ENCODE results near the gene SRSF3. TPM values are rescaled to one million over a fixed set of nuclear protein-coding genes. Genes with fewer than 3 reads are reported as not detected.

Gene SRSF3
- polyA plus RNA-seq, 1 donor from 2014 or later, result 393 TPM

DNA sequence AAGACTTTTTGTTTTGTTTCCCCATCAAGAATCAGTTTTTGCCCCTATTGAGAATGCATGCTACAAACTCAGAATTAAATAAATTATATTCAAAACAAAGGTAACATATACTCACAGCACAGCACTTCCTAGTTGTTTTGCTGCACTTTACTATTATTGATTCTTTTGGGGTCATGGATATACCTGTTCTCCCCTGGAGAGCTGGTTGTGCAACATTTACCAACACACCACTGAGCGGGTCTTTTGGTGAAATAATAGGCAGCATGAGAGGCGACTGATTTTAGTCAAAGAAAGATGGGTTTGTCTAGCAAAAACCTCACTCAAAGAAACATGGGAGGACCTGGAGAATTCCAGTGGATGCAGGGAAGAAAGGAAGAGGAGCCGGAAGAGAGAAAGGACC lies 44.4 kb downstream of the SRSF3 start:
- Histone ChIP-seq H4K20me1 (ENCODE audit: insufficient read depth) (no peaks in the 10 kb centered on the region), H3K4me3 (ENCODE audit: low read length) (no peak overlapping the region), H3K79me2 (replicated peaks; ENCODE audit: insufficient read depth, low read length) (no peaks in the 10 kb centered on the region), H3K9me3 (ENCODE audit: low read length) (no peaks in the 10 kb centered on the region), H3K27me3 (ENCODE audit: insufficient read depth, low read depth, low read length) (no peaks in the 10 kb centered on the region), H3K9ac (ENCODE audit: low read length) (no peak overlapping the region), H3K27ac (ENCODE audit: low read length) (no peak overlapping the region), H3K36me3 (ENCODE audit: insufficient read depth, low read length) (no peaks in the 10 kb centered on the region), H3K4me2 (ENCODE audit: low read length) (no peak overlapping the region), H2AFZ (ENCODE audit: low read depth, low read length) (no peak overlapping the region), H3K9me2 (ENCODE audit: insufficient read depth, low read length) (no peaks in the 10 kb centered on the region), H3F3A (ENCODE audit: insufficient read depth, low read length, poor library complexity, severe bottlenecking) (no peaks in the 10 kb centered on the region)
- TF ChIP-seq CTCF (IDR thresholded peaks at IDR 0.05; ENCODE audit: poor library complexity, severe bottlenecking), result no peak
- no peak for TF ChIP-seq EZH2 (IDR thresholded peaks at IDR 0.05; ENCODE audit: borderline replicate concordance, insufficient read depth, low read length, poor library complexity, severe bottlenecking)
- no peak for TF ChIP-seq TAF1 (IDR thresholded peaks at IDR 0.05; ENCODE audit: low read depth)
- TF ChIP-seq EP300 (conservative IDR thresholded peaks at IDR 0.05; ENCODE audit: poor library complexity, severe bottlenecking), result no peak
- no peak for TF ChIP-seq MXI1 (conservative IDR thresholded peaks at IDR 0.05; ENCODE audit: poor library complexity, severe bottlenecking)
- no peak for TF ChIP-seq POLR2AphosphoS5 (IDR thresholded peaks at IDR 0.05)
- TF ChIP-seq, protein P1, sequence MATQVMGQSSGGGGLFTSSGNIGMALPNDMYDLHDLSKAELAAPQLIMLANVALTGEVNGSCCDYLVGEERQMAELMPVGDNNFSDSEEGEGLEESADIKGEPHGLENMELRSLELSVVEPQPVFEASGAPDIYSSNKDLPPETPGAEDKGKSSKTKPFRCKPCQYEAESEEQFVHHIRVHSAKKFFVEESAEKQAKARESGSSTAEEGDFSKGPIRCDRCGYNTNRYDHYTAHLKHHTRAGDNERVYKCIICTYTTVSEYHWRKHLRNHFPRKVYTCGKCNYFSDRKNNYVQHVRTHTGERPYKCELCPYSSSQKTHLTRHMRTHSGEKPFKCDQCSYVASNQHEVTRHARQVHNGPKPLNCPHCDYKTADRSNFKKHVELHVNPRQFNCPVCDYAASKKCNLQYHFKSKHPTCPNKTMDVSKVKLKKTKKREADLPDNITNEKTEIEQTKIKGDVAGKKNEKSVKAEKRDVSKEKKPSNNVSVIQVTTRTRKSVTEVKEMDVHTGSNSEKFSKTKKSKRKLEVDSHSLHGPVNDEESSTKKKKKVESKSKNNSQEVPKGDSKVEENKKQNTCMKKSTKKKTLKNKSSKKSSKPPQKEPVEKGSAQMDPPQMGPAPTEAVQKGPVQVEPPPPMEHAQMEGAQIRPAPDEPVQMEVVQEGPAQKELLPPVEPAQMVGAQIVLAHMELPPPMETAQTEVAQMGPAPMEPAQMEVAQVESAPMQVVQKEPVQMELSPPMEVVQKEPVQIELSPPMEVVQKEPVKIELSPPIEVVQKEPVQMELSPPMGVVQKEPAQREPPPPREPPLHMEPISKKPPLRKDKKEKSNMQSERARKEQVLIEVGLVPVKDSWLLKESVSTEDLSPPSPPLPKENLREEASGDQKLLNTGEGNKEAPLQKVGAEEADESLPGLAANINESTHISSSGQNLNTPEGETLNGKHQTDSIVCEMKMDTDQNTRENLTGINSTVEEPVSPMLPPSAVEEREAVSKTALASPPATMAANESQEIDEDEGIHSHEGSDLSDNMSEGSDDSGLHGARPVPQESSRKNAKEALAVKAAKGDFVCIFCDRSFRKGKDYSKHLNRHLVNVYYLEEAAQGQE (IDR thresholded peaks at IDR 0.05; ENCODE audit: borderline replicate concordance), result no peak
- TF ChIP-seq RAD21 (conservative IDR thresholded peaks at IDR 0.05), result no peak
- TF ChIP-seq SMC3 (conservative IDR thresholded peaks at IDR 0.05; ENCODE audit: poor library complexity), result no peak

DNA sequence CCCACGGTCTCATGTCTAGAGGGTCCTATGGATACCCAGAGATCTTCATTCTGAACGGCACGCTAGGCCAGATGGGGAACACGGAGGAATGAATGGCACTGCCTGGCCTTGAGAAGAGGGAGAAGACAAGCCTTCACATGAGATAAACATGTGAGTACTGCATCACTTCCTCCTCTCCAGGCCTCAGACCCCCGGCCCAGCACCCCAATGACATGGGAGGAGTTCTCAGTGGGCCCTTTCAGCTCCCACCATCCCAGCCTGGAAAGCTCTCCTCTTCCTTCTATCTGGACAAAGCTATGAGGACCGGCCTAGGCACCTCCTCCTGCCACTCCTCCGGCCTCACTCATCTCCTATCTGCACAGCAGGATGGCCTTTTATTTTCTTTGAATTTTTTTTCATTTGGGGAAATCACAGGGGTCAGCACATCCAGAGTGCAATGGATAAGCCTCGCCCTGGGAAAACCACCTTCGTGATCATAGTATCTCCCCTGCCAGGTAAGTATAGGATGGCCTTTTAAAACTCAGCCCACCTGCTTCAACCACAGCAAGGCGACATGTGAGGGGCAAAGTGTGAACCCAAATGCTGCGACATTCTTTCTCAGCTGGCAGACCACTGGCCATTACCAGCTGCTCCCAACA lies 45.1 kb downstream of the SRSF3 start:
- H3K9me2 ChIP-seq (ENCODE audit: insufficient read depth, low read length), result no peaks in the 10 kb centered on the region
- no peaks in the 10 kb centered on the region for H3K79me2 ChIP-seq (replicated peaks; ENCODE audit: insufficient read depth, low read length)
- no peaks in the 10 kb centered on the region for H3F3A ChIP-seq (ENCODE audit: insufficient read depth, low read length, poor library complexity, severe bottlenecking)
- no peaks in the 10 kb centered on the region for H4K20me1 ChIP-seq (ENCODE audit: insufficient read depth)
- H3K9ac ChIP-seq (ENCODE audit: low read length), result no peak overlapping the region
- H2AFZ ChIP-seq (ENCODE audit: low read depth, low read length), result no peak overlapping the region
- no peaks in the 10 kb centered on the region for H3K9me3 ChIP-seq (ENCODE audit: low read length)
- H3K4me3 ChIP-seq (ENCODE audit: low read length), result no peak overlapping the region
- H3K4me2 ChIP-seq (ENCODE audit: low read length), result no peak overlapping the region
- TF ChIP-seq, protein P1 (IDR thresholded peaks at IDR 0.05; ENCODE audit: borderline replicate concordance), result no peak
- TF ChIP-seq EZH2 (IDR thresholded peaks at IDR 0.05; ENCODE audit: borderline replicate concordance, insufficient read depth, low read length, poor library complexity, severe bottlenecking) (no peak), TAF1 (IDR thresholded peaks at IDR 0.05; ENCODE audit: low read depth) (no peak), EP300 (conservative IDR thresholded peaks at IDR 0.05; ENCODE audit: poor library complexity, severe bottlenecking) (no peak), SMC3 (conservative IDR thresholded peaks at IDR 0.05; ENCODE audit: poor library complexity) (no peak), RAD21 (conservative IDR thresholded peaks at IDR 0.05) (no peak), POLR2AphosphoS5 (IDR thresholded peaks at IDR 0.05) (no peak), CTCF (IDR thresholded peaks at IDR 0.05; ENCODE audit: poor library complexity, severe bottlenecking) (no peak), MXI1 (conservative IDR thresholded peaks at IDR 0.05; ENCODE audit: poor library complexity, severe bottlenecking) (no peak)
- H3K27me3 ChIP-seq (ENCODE audit: insufficient read depth, low read depth, low read length), result no peaks in the 10 kb centered on the region
- H3K36me3 ChIP-seq (ENCODE audit: insufficient read depth, low read length), result no peaks in the 10 kb centered on the region
- no peak overlapping the region for H3K27ac ChIP-seq (ENCODE audit: low read length)
